ENCODE results near the gene BANP.
A peak's percentile ranks its signal among the peaks of the same experiment; 100 is the strongest.

Gene BANP

GRCh38 chr16:88050952-88051660, 99.9 kb downstream of the BANP start:
- TF ChIP-seq ZNF843 (tag by site-specific recombination; IDR thresholded peaks at IDR 0.05) (no peak), KLF8 (tag by site-specific recombination; IDR thresholded peaks at IDR 0.05) (no peak), ZNF248 (tag by site-specific recombination; IDR thresholded peaks at IDR 0.05) (no peak)
- Histone ChIP-seq H3K27ac (ENCODE audit: extremely low read depth, low read depth, low read length) (no peak overlapping the region), H3K4me3 (ENCODE audit: low read depth, low read length) (no peak overlapping the region), H3K4me1 (ENCODE audit: control insufficient read depth, insufficient read depth, low read length) (no peaks in the 10 kb centered on the region), H3K36me3 (ENCODE audit: control insufficient read depth in 2 of 2, insufficient read depth in 1 of 2, low read length in 2 of 2) (peaks cover 7 to 47% of the 10 kb centered on the region in 2 experiments; a peak in 2 of 3 replicates), H3K9me3 (ENCODE audit: control insufficient read depth, insufficient read depth, low read depth, low read length) (no peaks in the 10 kb centered on the region)
- CTCF ChIA-PET: interaction anchor here (0.7 kb wide), 1 partner anchor 11 kb away, joined by 4 read pairs; no protein-coding TSS in a partner anchor
- POLR2A ChIA-PET: no interaction called here

GRCh38 chr16:88052661-88053060, 101.4 kb downstream of the BANP start:
- ChIA-PET POLR2A (no interaction called here), CTCF (no interaction called here)
- H3K9me3 ChIP-seq (ENCODE audit: control insufficient read depth, insufficient read depth, low read depth, low read length): no peaks in the 10 kb centered on the region
- TF ChIP-seq GFI1B (tag by site-specific recombination; IDR thresholded peaks at IDR 0.05) (no peak), ZNF580 (tag by site-specific recombination; IDR thresholded peaks at IDR 0.05) (no peak), ZNF692 (tag by site-specific recombination; IDR thresholded peaks at IDR 0.05) (no peak), ZNF114 (tag by site-specific recombination; IDR thresholded peaks at IDR 0.05) (0 out of 2 replicates have a peak, but pooled peaks have one; percentile 19), ZNF518A (tag by site-specific recombination; conservative IDR thresholded peaks at IDR 0.05; ENCODE audit: low read depth) (no peak), HOXD13 (CRISPR knock-in tag; IDR thresholded peaks at IDR 0.05; ENCODE audit: borderline replicate concordance) (no peak), SP3 (tag by site-specific recombination; IDR thresholded peaks at IDR 0.05) (no peak), ZNF292 (tag by site-specific recombination; IDR thresholded peaks at IDR 0.05; ENCODE audit: borderline replicate concordance, low read depth) (no peak), ZNF521 (tag by site-specific recombination; IDR thresholded peaks at IDR 0.05) (0 out of 2 replicates have a peak, but pooled peaks have one; percentile 83), ZNF776 (tag by site-specific recombination; IDR thresholded peaks at IDR 0.05; ENCODE audit: borderline replicate concordance) (peak; percentile 53; the same call in 1 of the 2 replicates), ZSCAN5A (tag by site-specific recombination; IDR thresholded peaks at IDR 0.05) (no peak)
- no peaks in the 10 kb centered on the region for H3K4me1 ChIP-seq (ENCODE audit: control insufficient read depth, insufficient read depth, low read length)
- peaks cover 7 to 45% of the 10 kb centered on the region in 2 experiments; a peak in 2 of 3 replicates for H3K36me3 ChIP-seq (ENCODE audit: control insufficient read depth in 2 of 2, insufficient read depth in 1 of 2, low read length in 2 of 2)
- no peak overlapping the region for H3K27ac ChIP-seq (ENCODE audit: extremely low read depth, low read depth, low read length)
- no peak overlapping the region for H3K4me3 ChIP-seq (ENCODE audit: low read depth, low read length)
